ENCODE results near the gene SLAIN1. TPM values are rescaled to one million over a fixed set of nuclear protein-coding genes. Genes with fewer than 3 reads are reported as not detected.

The SLAIN1 gene
- total and polyA plus RNA-seq, 2 of the 8 experiments (the other 6 are each of a cell fraction or from before 2014, with no cell fraction given), result 35.0 to 37.7 TPM

GRCh38 chr13:77767413-77767812, 69.9 kb downstream of the SLAIN1 start (continued):
- TF ChIP-seq SUZ12 (IDR thresholded peaks at IDR 0.05; ENCODE audit: low read length), result no peak
- no peak for TF ChIP-seq ASH2L (IDR thresholded peaks at IDR 0.05; ENCODE audit: low read length)
- TF ChIP-seq RNF2 (IDR thresholded peaks at IDR 0.05; ENCODE audit: borderline replicate concordance, low read depth, low read length, missing control alignments, poor library complexity, severe bottlenecking), result no peak
- no peak for TF ChIP-seq PHF8 (conservative IDR thresholded peaks at IDR 0.05; ENCODE audit: low read depth, low read length)

All from H1 (cell line).